ENCODE data around the gene C5orf46.

The C5orf46 gene

GRCh38 chr5:147901599-147902039 lies 4.7 kb downstream of the C5orf46 start:
- TF ChIP-seq FOXM1 (IDR thresholded peaks at IDR 0.05; ENCODE audit: borderline replicate concordance, low read depth): no peak
- TF ChIP-seq USF1 (IDR thresholded peaks at IDR 0.05): no peak
- no peak for TF ChIP-seq EP300 (IDR thresholded peaks at IDR 0.05; ENCODE audit: borderline replicate concordance)
- TF ChIP-seq RAD21 (IDR thresholded peaks at IDR 0.05; ENCODE audit: low read depth): no peak
- TF ChIP-seq MAX (IDR thresholded peaks at IDR 0.05): no peak
- TF ChIP-seq TCF12 (IDR thresholded peaks at IDR 0.05; ENCODE audit: low read depth): no peak
- TF ChIP-seq TEAD4 (IDR thresholded peaks at IDR 0.05): no peak
- no peak for TF ChIP-seq NFIC (IDR thresholded peaks at IDR 0.05)
- no peak for TF ChIP-seq TAF1 (IDR thresholded peaks at IDR 0.05; ENCODE audit: low read depth)
- TF ChIP-seq CREB1 (IDR thresholded peaks at IDR 0.05; ENCODE audit: low read depth): no peak
- no peak for TF ChIP-seq REST (IDR thresholded peaks at IDR 0.05; ENCODE audit: low read depth)
- no peak for TF ChIP-seq YY1 (IDR thresholded peaks at IDR 0.05; ENCODE audit: low read depth)
- no peak for TF ChIP-seq EGR1 (IDR thresholded peaks at IDR 0.05)
- TF ChIP-seq CEBPB (IDR thresholded peaks at IDR 0.05): no peak
- TF ChIP-seq ZBTB7A (IDR thresholded peaks at IDR 0.05; ENCODE audit: low read depth): no peak

GRCh38 chr5:147898875-147899401 lies 7.4 kb downstream of the C5orf46 start:
- TF ChIP-seq TAF1 (IDR thresholded peaks at IDR 0.05; ENCODE audit: low read depth) (no peak), FOXM1 (IDR thresholded peaks at IDR 0.05; ENCODE audit: borderline replicate concordance, low read depth) (no peak), USF1 (IDR thresholded peaks at IDR 0.05) (no peak), YY1 (IDR thresholded peaks at IDR 0.05; ENCODE audit: low read depth) (no peak), NFIC (IDR thresholded peaks at IDR 0.05) (no peak), CREB1 (IDR thresholded peaks at IDR 0.05; ENCODE audit: low read depth) (no peak)

- TF ChIP-seq YY1 (IDR thresholded peaks at IDR 0.05; ENCODE audit: low read depth) (no peak), RAD21 (IDR thresholded peaks at IDR 0.05; ENCODE audit: low read depth) (no peak), FOXM1 (IDR thresholded peaks at IDR 0.05; ENCODE audit: borderline replicate concordance, low read depth) (no peak), NFIC (IDR thresholded peaks at IDR 0.05) (no peak), ZBTB7A (IDR thresholded peaks at IDR 0.05; ENCODE audit: low read depth) (no peak), REST (IDR thresholded peaks at IDR 0.05; ENCODE audit: low read depth) (no peak), EP300 (IDR thresholded peaks at IDR 0.05; ENCODE audit: borderline replicate concordance) (no peak), MAX (IDR thresholded peaks at IDR 0.05) (no peak), TCF12 (IDR thresholded peaks at IDR 0.05; ENCODE audit: low read depth) (no peak), CEBPB (IDR thresholded peaks at IDR 0.05) (no peak), USF1 (IDR thresholded peaks at IDR 0.05) (no peak), TEAD4 (IDR thresholded peaks at IDR 0.05) (no peak), CREB1 (IDR thresholded peaks at IDR 0.05; ENCODE audit: low read depth) (no peak), EGR1 (IDR thresholded peaks at IDR 0.05) (no peak), TAF1 (IDR thresholded peaks at IDR 0.05; ENCODE audit: low read depth) (no peak)
These were observed 10.5 kb downstream of the C5orf46 start for GRCh38 chr5:147895864-147896263.

GRCh38 chr5:147893820-147894219 lies 12.5 kb downstream of the C5orf46 start:
- TF ChIP-seq CREB1 (IDR thresholded peaks at IDR 0.05; ENCODE audit: low read depth) (no peak), EGR1 (IDR thresholded peaks at IDR 0.05) (no peak), REST (IDR thresholded peaks at IDR 0.05; ENCODE audit: low read depth) (no peak), USF1 (IDR thresholded peaks at IDR 0.05) (no peak), RAD21 (IDR thresholded peaks at IDR 0.05; ENCODE audit: low read depth) (no peak), FOXM1 (IDR thresholded peaks at IDR 0.05; ENCODE audit: borderline replicate concordance, low read depth) (no peak), MAX (IDR thresholded peaks at IDR 0.05) (no peak), CEBPB (IDR thresholded peaks at IDR 0.05) (no peak), YY1 (IDR thresholded peaks at IDR 0.05; ENCODE audit: low read depth) (no peak), TEAD4 (IDR thresholded peaks at IDR 0.05) (no peak), NFIC (IDR thresholded peaks at IDR 0.05) (no peak), EP300 (IDR thresholded peaks at IDR 0.05; ENCODE audit: borderline replicate concordance) (no peak), ZBTB7A (IDR thresholded peaks at IDR 0.05; ENCODE audit: low read depth) (no peak), TAF1 (IDR thresholded peaks at IDR 0.05; ENCODE audit: low read depth) (no peak), TCF12 (IDR thresholded peaks at IDR 0.05; ENCODE audit: low read depth) (no peak)

All from Ishikawa (cell line).